K562 treated with DMSO at 1 percent for 48 hours (cell line): Measurements from ENCODE around the gene USP1. TPM values are rescaled to one million over a fixed set of nuclear protein-coding genes. Genes with fewer than 3 reads are reported as not detected.

ENCODE experiments used
- total RNA-seq: library from RNA; unstranded; fragments of 300-600 nt; gene quantifications from 2 replicates; pipeline ENCODE4 v1.2.3, GENCODE V29; 2022; ENCODE audit warnings: low replicate concordance; ENCODE audit errors: extremely low read depth

The USP1 gene
- total RNA-seq: not detected in 2 replicates

GRCh38 chr1:62436466-62437272 lies at the start of gene USP1:
USP1 (plus strand) TSS chr1:62437049; CDS start chr1:62439868, 2,819 bp downstream.

Other genes with a start within 250 kb of the USP1 start
- gene L1TD1, start 242.2 kb upstream of the USP1 start, total RNA-seq: not detected in 2 replicates
- gene KANK4, start 117.6 kb upstream of the USP1 start, total RNA-seq: not detected in 2 replicates
- gene ANGPTL3, start 160.5 kb downstream of the USP1 start, total RNA-seq: not detected in 2 replicates